ENCODE results near the gene INSR.

The INSR gene

DNA sequence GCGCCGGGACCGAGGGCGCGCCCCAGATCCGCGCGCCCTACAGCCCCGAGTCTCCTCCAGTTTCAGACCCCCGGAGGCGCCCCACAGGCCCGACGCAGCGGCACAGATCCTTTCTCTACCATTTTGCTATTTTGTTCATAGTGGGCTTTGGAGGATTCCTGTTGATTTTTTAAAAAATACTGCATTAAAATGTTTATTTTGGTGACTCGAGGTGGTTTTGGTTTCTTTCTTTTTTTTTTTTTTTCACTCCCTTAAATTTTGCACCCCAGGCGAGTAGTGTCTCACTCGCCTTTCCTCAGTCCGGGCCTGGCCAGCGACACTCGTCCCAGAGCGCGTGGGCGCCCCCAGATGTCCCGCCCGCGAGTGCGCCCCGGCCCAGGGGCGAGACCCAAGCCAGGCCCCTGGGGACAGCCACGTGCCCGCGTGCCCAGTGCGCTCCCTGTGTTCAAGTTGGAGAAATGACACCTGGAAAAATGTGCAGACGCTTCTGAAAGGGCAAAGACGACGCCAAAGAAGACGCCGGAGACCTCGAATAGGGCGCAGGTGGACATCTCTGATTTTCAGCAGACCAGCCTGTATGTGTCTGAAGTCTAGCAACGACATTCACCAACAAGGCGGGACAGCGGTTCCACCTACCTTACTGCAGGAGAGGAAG, 471 bp upstream of the INSR start:
- peak; percentile 30 for DNase-seq

DNA sequence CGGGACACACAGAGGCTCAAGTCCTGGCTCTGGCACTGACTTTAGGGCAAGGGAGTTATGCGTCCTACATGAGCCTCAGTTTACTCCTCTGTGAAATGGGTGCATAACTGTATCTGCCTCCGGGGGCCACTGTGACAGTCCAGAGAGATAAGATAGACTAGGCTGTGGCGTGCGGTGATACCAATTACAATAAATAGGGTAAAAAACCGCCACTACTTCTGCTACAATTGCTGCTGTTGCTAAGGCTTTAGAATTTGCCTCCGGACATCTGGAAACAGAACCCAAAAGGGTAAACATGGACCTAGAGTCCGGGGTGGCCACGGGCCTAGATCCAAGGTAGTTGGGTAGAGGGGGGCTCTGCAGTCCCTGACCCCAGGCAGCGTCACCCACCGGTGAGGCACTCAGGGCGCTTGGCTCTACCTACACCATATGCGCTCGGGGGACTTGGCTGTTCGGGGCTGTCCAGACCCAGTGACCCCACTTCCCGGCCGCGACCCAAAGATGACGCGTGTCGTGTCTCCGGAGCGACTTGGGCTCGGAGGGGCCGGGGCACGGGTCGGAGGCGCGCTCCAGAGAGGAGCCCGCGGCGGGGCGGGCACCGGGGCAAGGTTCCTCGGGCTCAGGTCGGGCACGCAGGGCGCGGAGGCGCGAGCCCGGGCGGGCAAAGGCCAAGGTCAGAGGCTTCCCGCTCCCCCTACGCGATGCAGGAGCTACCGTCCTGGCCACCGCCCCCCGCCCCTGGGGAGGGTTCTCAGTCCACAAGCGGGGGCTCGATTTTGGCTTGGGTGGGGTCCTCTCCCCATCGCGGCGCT, 1.1 kb downstream of the INSR start:
- DNase-seq = no peak

DNA sequence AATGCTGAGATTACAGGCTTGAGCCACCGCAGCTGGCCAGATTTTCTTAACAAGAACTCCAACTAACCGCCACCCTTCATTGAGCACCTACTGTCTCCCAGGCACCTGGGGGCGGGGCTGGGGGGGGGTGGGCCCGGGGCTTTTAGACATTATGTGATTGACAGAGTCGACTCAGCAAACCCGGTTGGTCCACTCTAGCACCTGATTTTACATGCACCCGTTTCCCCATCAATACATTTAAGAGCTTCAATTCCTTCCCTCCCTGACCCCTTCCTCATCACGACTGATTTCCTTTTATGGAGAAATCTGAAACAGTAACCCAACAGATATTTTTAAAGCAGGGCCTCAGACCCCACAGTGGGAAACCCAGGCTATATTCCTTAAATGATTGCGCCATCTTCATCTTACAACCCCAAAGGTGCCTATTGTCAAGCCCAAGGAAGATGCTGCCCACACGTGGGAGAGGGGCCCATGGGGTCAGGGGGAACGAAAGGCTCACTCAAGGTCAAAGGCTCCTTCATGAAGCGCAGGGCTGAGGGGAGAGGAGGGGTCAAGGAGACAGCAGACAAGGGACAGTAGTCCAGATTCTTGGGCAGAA, 1.8 kb downstream of the INSR start:
- no peak for DNase-seq

DNA sequence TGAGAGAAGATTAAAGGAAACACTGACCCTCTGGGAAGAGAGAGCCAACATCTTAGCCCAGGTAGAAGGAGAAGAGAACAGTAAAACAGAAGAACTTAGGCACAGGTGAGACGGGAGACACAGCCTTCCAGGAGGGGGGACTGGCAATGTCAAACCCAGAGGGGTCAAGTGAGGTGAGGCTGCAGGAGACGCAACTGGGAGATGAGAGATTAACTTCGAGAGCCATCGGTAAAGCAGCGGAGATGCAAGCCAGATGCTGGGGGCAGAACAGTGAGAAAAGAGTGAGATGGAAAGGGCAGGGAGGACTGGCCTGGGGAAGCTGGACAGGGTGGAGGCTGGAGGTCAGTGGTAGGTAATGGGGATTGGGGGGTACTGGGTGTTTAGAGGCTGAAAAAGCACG, 5.2 kb downstream of the INSR start:
- no peak for DNase-seq

DNA sequence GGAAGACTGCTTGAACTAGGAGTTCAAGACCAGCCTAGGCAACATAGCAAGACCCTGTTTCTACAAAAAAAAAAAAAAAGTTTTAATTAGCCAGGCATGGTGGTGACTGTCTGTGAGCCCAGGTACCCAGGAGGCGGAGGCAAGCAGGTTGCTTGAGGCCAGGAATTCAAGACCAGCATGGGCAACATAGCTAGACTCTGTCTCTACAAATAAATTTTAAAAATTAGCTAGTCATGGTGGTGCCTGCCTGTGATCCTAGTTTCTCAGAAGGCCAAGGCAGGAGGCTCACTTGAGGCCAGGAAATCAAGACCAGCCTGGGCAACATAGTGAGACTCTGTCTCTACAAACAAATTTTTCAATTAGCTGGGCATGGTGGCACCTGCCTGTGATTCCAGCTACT, 6.1 kb downstream of the INSR start:
- DNase-seq = no peak

DNA sequence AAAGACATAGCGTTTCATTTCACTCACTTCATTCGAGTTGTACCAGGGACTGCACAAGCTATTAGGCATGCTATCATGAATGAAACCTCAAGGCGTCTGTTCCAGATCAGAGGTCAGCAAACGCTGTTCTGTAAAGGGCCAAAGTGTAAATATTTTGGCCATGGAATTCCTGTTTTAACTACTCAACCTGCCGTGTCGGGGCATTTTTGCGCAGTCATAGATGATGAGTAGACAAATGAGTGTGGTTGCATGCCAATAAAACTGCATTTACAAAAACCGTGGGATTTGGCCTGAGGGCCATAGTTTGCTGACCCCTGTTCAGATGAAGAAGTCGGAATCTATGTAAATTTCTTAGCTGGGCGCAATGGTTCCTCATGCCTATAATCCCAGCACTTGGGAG, 6.5 kb downstream of the INSR start:
- no peak for DNase-seq

DNA sequence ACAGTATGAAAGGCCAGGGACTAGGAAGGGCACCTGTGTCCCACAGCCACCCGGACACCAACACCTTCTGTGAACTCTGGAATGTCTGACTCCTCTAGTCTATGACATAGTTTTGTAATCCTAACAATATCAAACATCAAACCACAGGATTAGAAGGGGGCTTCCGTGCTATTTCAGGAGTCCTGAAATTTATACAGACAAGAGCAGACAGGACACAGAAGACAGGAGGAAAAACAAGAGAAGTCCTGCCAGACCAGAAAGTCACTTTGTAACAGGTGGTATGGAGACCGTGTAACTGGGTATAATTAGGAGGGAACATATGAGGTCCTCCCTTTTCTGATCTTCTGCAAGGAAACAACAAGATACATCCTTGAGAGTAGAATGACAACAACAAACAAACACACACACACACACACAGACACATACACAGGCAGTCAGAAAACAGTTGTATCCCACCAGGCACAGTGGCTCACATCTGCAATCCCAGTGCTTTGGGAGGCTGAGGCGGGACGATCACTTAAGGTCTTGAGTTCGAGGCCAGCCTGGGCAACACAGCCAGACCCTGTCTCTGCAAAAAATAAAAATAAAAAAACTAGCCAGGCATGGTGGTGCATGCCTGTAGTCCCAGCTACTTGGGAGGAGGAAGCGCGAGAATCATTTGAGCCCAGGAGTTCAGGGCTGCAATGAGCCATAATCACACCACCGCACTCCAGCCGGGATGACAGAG, 13.1 kb downstream of the INSR start:
- DNase-seq = no peak

DNA sequence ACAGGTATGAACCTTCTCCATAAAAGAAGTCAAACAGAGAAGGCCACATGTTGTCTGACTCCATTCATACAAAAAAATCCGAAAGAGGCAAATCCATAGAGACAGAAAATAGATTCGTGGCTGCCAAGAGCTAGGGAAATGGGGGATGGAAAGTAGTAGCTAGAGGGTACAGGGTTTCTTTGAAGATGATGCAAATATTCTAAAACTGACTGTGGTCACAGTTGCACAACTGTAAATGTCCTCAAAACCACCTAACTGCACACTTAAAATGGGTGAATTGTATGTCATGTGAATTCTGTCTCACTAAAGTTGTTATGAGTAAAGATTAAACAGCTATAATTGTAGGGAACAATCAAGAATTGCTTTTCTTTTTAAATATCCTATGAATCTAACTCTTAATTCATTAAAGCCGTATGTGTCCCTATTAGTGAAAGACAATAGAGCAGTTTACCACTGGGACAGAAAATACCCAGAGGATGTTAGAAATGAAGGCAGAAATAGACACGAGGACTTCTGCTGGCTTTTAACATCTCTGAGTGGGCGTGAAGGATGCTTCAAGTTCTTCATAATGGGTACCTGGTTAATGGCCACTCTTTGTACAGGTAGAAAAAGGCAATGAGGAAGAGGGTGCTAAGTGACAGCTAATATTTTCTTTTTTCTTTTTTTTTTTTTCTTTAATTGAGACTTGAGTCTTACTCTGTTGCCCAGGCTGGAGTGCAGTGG, 21.2 kb downstream of the INSR start:
- no peak for DNase-seq

DNA sequence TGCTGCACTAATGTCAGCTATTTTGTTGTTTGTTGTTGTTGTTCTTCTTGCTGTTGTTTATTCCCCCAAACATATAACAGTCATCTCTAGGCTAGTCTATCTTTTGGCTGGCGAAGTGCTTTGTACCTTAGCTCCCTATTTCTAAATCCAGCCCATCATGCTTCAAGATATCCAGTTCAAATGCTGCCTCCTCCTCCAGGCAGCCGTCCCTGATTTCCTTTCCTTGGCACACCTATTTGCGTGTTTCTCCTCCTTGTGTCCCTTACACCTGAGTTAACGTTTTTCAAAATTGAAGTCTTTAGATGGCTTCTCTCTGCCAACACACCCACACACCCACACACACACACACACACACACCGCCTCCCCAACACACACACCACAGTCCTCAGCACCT, 25.5 kb downstream of the INSR start:
- no peak for DNase-seq

DNA sequence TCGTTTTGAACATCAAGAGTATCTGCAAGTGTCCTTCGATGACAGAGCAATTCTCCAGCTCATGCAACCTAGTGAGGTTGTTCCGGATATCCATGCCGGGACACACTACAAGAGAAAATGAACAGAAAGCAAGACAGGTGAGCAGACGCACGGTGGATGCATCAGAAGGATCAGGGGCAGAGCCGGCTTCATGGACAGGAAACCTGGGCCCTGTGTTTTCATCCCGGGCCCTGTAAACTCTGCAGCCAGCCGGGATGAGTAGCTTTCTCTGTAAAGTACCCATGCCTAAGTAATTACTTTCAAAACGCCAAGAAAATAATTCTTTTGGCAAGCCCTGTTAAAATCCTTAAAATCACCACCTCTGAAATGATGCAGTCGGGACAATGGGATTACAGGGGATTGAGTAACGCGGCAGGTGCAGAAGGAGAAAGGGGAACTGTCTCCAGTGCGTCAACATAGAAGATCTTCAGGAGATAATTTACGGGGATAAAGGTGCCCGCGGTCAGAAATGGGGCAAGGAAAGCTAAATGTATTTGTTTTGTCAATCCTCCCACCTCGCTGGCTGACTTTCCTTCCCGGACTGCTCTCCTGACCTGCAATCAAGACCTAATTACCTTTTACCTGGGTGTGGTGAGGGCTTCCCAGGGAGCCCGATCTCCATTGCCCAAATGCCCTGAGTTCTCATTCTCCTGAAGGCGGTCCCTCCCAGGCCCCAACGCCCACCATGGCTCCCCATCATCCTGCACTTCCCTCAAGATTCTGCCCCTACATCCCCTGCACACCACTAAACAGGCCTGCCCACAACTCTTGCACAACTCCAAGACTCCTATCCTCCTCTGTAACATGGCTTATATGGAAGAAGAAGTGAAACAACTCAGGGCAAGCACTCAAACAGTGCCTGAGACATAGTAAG, 26.2 kb downstream of the INSR start:
- DNase-seq = peak; percentile 16

DNA sequence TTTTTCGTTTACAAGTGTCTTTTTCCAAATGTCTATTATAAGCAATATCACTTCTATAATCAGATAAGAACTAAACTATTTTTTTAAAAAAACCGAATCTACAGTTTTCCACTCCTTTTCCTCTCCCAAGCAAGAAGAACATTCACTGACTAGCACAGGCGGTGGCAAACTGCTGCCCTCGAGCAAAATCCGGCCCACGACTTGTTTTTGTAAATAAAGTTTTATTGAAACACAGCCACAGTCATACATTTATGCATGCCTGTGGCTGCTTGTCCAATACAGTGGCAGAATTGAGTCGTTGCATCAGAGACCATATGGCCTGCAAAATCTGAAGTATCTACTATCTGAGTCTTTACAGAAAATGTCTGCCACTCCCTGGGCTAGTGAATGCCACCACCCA, 27.4 kb downstream of the INSR start:
- DNase-seq = no peak

DNA sequence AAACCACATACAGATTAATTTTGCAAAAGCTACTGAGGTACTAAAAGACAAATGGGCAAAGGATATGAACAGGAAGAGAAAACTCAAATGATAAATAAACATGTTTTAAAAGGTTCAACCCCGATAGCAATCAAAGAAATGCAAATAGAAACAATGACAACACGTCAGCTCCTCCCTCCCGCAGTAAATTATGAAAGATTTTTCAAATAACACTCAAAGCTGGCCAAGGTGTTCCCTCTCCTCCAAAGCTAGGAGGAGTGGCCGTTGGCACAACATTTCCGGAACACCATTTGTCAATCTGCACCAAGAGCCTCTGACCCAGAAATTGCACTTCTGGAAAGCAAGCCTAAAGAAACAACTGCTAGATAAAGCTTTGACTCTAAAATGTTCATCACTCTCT, 28.3 kb downstream of the INSR start:
- no peak for DNase-seq

DNA sequence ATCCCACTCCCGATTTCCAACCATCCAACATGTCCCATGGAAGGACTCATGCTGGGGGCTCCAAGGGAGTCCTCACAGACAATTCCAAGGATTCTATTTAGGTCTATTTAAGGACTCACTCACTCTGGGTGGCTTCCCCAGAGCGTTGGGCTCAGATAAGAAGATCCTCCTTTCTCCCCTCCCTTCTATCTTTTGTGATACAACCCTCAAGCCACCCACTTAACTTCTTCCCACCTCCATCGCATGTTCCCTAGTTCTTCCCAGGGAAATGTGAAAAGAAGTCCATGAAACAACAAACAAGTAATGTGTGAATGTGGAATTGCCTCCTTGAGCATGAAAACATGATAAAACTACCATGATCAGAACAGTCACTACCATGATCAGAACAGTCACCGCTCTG, 29.4 kb downstream of the INSR start:
- DNase-seq = no peak

DNA sequence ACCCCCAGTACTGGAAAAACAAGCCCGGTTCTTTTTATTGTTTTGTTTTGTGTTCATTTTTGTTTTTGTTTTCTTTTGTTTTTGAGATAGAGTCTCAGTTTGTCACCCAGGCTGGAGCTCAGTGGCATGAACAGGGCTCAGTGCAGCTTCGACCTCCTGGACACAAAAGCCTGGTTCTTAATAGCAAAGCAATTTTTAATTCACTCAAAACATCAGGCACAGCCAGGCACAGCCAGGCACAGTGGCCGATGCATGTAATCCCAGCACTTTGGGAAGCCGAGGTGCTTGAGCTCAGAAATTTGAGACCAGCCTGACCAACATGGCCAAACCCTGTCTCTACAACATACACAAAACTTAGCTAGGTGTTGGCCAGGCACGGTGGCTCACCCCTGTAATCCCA, 30.7 kb downstream of the INSR start:
- DNase-seq = no peak

DNA sequence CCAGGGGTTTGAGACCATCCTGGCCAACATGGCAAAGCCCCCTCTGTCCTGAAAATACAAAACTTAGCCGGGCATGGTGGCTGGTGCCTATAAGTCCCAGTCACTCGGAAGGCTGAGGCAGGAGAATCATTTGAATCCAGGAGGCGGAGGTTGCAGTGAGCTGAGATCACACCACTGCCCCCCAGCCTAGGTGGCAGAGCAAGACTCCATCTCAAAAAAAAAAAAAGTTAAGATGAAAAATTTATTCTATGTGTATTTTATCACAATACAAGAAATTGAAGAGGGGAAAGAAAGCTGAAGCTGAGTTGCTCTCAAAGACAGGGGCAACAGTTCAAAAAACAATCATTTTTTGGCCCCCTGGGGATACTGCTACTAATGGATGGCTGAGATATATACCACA, 31.1 kb downstream of the INSR start:
- no peak for DNase-seq

DNA sequence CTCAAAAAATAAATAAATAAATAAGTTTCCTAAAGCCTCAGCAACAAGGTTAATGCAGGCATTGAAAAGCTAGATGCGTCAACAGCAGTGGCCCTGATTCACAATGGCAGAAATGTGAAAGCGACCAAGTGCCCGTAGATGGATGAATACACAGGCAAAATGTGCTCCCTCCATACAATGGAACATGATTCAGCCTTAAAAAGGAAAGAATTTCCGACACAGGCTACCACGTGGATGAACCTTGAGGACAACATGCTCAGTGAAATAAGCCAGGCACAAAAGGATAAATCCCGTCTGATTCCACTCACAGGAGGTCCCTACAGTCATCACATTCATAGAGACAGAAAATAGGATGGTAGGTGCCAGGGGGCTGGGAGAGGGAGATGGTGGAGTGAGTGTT, 31.7 kb downstream of the INSR start:
- no peak for DNase-seq

DNA sequence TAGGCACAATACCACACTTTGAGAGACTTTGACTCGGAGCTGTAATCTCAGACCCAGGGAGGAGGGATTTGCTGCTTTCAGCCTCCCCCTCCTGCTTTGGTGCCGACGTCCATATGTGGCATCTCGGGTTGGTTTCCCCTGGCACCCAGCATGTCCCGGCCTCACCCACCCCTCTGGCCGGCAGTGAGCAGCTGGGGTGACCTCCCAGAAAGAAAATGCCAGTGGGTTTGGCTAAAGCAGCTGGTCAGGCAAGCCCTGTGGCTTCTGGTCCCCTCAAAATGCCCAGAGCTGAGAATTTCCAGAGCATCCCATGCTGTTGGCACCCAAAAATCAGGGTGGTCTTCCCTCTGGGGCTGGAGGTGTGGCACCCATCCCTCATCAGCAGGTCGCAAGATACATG, 34.1 kb downstream of the INSR start:
- DNase-seq = no peak

DNA sequence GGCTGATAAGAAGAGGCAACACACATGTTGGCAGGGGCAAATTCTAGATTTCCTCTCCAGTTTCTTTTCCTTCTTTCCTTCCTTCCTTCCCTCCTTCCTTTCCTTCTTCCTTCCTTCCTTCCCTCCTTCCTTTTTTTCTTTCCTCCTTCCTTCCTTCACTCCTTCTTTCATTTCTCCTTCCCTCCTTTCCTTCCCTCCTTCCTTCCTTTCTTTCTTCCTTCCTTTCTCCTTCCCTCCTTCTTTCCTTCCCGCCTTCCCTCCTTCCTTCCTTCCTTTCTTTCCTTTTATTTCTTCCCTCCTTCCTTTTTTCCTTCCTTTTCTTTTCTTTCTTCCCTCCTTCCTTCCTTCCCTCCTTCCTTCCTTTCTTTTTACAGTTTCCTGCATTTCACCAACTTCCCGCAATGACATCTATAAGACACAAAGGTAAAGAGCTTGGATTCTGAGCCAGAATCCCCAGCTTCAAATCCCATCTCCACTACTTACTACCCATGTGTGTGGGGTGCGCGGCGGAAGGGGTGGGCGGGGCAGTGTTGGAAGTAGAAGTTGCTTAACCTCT, 35.3 kb downstream of the INSR start:
- no peak for DNase-seq

DNA sequence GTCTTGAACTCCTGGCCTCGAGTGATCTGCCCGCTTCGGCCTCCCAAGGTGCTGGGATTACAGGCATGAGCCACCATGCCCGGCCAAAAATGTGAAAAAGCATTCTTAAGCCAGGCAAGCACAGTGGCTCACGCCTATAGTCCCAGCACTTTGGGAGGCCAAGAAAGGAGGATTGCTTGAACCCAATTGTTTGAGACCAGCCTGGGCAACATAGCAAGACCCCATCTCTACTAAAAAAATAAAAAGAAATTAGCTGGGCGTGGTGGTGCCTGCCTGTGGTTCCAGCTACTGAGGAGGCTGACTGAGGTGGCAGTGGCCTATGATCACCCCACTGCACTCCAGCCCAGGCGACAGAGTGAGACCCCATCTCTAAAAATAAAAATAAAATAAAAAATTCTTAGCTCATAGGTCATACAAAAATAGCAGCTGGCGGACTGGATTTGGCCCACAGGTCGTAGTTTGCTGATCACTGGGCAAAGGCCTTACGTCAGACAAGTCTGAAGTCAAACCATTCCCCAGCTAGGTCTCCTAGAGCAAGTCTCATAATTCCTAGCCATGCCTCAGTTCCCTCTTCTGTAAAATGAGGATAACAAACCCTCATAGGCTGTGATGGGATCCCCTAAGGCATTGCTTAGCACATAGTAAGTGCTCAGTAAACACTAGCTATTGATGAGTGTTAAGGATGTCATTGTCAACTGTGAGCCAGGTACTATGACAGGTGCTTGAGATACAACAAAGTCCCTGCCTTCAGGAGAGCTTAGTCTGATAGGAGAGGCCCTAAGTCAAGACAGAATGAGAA, 36.0 kb downstream of the INSR start:
- no peak for DNase-seq

DNA sequence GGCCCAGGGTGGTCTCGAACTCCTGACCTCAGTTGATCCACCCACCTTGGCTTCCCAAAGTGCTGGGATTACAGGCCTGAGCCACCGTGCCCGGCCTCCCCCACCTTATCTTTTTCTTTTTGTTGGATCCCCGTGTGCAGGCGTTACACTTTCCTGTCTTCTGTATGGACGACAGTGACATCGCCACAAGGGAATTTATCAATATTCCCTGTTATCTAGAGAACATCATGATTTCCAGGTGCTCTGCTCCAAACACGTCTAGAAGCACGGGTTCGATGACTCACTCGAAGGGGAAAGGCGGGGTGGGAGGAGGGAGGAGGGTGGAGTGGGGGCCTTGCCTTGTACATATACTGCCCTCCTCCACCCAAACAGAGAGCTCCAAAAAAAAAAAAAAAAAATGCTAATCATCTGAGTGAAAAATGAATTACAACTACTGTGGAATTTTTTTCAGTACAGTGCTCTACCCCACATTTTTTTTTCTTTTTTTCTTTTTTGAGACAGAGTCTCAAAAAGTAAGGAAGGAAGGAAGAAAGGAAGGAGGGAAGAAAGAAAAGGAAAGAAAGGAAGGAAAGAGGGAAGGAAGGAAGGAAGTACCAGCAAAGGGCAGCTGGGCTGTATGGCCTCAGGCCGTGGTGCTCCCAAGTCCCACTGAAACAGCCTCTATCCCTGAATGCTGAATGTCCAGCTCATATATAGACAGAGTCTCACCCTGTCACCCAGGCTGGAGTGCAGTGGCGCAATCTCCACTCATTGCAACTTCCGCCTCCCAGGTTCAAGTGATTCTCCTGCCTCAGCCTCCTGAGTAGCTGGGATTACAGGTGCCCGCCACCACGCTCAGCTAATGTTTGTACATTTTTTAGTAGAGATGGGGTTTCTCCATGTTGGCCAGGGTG, 36.8 kb downstream of the INSR start:
- DNase-seq = no peak

All from CD4-positive, alpha-beta T cell treated with Interferon gamma for 1 hour (primary cell).